ENCODE data around the gene C16orf74. TPM values are rescaled to one million over a fixed set of nuclear protein-coding genes. Genes with fewer than 3 reads are reported as not detected.
A peak's percentile ranks its signal among the peaks of the same experiment; 100 is the strongest.

The C16orf74 gene
- total RNA-seq, 4 donors from 2014 or later, result 2.5 to 6.6 TPM; not detected in 2

GRCh38 chr16:85734311-85735017, 16.4 kb downstream of the C16orf74 start:
- Histone ChIP-seq H3K4me1 (peaks cover 0 to 16% (median 8%) of the 10 kb centered on the region in 4 donors), H3K27ac (peak overlapping the region in 2 of 4 donors; percentile 19 to 72), H3K27me3 (no peaks in the 10 kb centered on the region), H3K36me3 (no peaks in the 10 kb centered on the region), H3K9me3 (no peaks in the 10 kb centered on the region), H3K4me3 (peak overlapping the region in 1 of 4 donors; percentile 22)
- DNase-seq, result no peak
- no peak for TF ChIP-seq CTCF (IDR thresholded peaks at IDR 0.05)
- TF ChIP-seq POLR2A (IDR thresholded peaks at IDR 0.05), result no peak

- Histone ChIP-seq H3K4me3 (no peak overlapping the region), H3K27me3 (no peaks in the 10 kb centered on the region), H3K27ac (no peak overlapping the region), H3K4me1 (peaks cover 0 to 16% (median 8%) of the 10 kb centered on the region in 4 donors), H3K9me3 (no peaks in the 10 kb centered on the region), H3K36me3 (no peaks in the 10 kb centered on the region)
- DNase-seq, result no peak
- TF ChIP-seq POLR2A (IDR thresholded peaks at IDR 0.05) (no peak), CTCF (IDR thresholded peaks at IDR 0.05) (no peak)
Measured at GRCh38 chr16:85733839-85734170, 17.1 kb downstream of the C16orf74 start.

- Histone ChIP-seq H3K27me3 (no peaks in the 10 kb centered on the region), H3K36me3 (no peaks in the 10 kb centered on the region), H3K4me1 (peaks cover 0 to 16% (median 8%) of the 10 kb centered on the region in 4 donors), H3K27ac (no peak overlapping the region), H3K9me3 (no peaks in the 10 kb centered on the region), H3K4me3 (no peak overlapping the region)
- TF ChIP-seq POLR2A (IDR thresholded peaks at IDR 0.05) (no peak), CTCF (IDR thresholded peaks at IDR 0.05) (no peak)
- no peak for DNase-seq
Measured at GRCh38 chr16:85733155-85733838, 17.6 kb downstream of the C16orf74 start.

GRCh38 chr16:85731179-85731578, 19.7 kb downstream of the C16orf74 start:
- Histone ChIP-seq H3K4me3 (no peak overlapping the region), H3K4me1 (peaks cover 0 to 14% (median 6%) of the 10 kb centered on the region in 4 donors), H3K27ac (no peak overlapping the region), H3K27me3 (no peaks in the 10 kb centered on the region), H3K9me3 (no peaks in the 10 kb centered on the region), H3K36me3 (no peaks in the 10 kb centered on the region)
- no peak for DNase-seq
- TF ChIP-seq POLR2A (IDR thresholded peaks at IDR 0.05) (no peak), CTCF (IDR thresholded peaks at IDR 0.05) (no peak)

GRCh38 chr16:85730186-85730465, 20.8 kb downstream of the C16orf74 start:
- TF ChIP-seq CTCF (IDR thresholded peaks at IDR 0.05), result no peak
- TF ChIP-seq POLR2A (IDR thresholded peaks at IDR 0.05), result no peak
- Histone ChIP-seq H3K4me1 (peaks cover 0 to 5% (median 2%) of the 10 kb centered on the region in 4 donors), H3K27ac (no peak overlapping the region)

More at GRCh38 chr16:85730186-85730465, 20.8 kb downstream of the C16orf74 start:
- Histone ChIP-seq H3K4me3 (no peak overlapping the region), H3K9me3 (no peaks in the 10 kb centered on the region), H3K27me3 (no peaks in the 10 kb centered on the region), H3K36me3 (no peaks in the 10 kb centered on the region)
- no peak for DNase-seq

Data from Peyer's patch (tissue), 4 donors.